Activated CD4-positive, alpha-beta T cell treated with anti-CD3 and anti-CD28 coated beads, Interleukin-2, amount 50 U/mL, for 16 hours (primary cell): ENCODE measurements around the gene FAT3.

Experiments used
- DNase-seq: peaks from one replicate; pipeline ENCODE4 v3.0.0-alpha.2; 2020

Gene FAT3

DNA sequence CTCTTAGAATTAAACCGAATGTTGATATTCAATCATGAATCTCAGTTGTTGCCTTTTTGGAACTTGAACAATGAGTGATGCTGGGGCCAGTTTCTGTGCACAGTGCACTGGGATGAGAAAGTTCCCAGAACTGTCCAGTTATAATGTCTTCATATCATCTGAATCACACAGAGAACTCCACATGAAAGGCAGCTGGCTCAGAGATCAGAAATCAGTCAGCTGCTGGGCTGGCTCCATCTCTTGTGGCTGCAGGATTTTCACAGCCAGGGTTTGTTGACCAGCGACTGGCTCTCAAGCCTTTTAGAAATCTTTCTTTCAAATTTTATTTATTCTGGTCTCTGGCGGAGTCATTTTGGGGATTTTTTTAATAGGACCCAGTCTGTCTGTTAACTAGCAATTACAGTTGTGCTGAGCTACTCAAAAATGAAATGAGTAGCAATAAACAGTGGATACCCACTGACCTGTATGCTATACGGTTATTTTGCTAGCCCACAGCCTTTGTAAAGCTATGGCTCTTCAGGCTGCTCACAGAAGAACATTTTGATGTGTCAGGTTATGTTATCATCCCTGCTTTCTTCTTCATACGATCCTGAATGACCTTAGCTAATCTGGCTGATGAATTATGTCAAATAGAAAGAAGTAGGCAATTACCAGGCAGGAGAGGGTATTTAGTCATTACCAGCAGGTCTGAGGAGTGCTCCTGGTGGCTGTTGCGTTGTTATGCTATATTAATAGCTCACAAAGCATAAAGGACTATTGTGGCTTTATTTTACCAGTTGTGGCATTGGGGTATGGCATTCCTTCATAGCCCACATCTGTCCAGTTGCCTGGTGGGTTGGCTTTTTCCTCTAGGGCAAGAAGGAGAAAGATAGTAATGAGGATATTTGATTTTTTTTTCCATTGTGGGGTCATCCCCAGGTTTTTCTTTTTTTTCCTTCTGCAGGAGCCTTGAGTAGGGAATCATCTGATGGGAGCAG, 3.6 kb downstream of the FAT3 start:
- no peak for DNase-seq

DNA sequence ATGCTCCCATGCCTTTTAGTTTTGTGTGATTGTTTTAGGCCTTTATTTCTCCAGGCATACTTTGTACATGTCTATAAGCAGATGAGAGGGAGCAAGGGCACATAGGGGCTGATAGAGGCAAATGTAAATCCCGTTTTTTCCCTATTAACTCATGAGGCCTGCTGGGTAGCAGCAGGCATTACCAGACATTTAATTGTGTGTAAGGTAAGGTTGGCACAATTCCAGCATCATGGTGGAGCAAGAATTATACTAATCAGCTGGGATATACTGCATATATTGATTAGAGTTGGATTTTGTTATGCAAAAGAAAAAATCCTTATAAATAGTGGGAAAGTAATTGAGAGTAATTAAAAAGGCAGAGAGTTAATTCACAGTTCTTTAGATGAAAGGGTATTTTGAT, 12.2 kb downstream of the FAT3 start:
- DNase-seq: no peak

DNA sequence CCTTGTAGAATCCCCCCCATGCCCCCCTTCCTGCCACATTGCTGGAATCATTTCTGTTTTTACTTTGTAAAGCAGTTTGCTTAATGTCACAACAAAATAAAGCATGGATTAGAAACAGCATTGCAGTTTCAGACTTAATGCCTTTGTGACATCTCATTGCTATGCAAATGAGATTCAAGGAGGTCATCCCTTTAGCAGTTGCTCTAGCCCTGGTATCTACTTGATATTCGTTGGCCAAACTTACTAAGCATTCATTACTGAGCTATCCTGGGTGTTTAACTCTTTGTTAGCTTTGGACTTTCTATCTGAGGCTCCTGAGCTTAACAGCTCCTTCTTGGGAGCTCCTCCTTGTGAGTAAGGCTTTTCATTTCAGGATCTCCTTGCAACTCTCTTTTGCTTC, 16.3 kb downstream of the FAT3 start:
- no peak for DNase-seq

DNA sequence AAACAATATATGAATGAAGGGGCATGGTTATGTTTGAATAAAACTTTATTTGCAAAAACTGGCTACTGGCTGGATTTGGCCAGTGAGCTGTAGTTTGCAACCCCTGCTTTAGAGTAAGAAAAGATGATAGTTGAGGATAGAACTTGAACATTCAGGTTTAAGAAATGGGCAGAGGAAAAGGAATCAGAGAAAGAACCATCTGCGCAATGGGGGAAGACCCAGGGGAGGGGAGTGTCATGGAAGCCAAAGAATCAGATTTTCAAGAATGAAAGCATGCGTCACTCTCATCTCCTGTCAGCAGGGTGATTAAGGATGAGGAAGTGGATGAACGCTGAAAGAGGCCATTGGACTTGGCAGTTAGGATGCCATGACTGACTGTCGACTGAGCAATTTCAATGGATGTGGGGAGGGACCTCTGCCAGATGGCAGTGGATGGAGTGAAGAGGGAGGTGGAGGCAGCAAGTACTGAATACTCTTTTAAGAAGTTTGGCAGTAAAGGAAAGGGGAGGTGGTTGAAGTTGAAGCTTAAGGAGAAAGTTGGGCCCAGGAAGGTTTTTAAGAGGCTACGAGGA, 21.2 kb downstream of the FAT3 start:
- DNase-seq: no peak

DNA sequence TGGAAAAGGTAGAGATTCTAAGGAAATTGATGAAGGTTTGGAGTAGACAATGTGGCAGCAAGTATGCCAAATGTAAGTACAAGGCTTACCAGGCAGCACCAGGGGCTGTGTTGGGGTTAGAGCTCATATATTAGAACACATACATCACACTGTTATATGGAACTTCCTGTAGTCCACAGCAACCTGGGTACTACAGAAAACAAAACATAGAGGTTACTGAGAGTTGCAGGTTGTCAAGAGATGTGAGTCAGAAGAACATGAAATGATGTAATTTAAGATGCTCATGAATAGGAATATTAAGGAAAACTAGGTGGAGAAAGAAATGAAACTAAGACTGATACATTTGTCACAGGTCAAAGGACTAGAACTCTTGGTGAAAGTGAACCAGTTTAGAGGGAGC, 22.0 kb downstream of the FAT3 start:
- no peak for DNase-seq

DNA sequence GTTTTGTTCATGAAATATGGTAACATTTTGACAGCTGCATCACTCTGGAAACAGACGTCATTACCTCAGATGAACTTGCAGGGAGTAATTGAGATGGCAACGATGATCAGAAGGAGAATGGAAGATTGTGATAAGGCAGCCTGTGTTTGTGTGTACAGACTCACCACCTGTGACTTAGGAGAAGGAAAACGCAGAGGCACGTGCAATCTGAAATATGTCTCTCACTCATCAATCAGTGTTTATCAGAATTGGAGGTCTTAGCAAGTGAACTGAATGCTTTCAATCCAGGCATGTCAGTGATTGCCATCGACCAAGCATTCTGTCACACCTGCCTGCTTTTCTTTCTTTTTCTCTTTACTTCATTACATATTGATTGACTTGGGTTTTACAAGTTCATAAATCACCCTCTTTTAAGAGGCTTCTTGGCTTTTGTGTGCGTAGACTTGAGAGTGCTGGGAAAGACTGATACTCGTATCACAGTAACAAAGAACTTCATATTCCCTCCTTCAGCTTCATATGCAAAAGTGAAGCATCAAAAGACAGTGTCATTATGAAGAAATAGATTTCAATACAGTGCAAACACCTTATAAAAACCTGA, 24.6 kb downstream of the FAT3 start:
- DNase-seq: no peak

DNA sequence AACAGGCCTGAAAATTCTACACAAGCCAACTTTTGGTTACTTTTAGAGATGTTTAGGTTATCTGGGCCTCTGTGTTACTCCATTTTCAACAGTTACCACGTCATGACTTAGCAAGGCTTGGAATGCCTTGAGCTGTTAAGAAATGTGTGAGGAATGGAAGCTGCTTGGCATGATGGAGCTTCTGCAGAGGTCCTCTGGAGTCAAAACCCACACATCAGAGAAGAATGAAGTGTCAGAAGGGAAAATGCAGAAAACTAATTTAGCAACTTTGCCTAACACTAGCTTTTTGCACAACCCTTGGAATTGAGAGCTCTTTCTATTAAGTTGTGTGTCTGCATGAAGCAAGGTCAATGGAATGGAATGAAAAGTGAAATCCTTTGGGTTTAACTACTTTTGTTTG, 27.4 kb downstream of the FAT3 start:
- no peak for DNase-seq

DNA sequence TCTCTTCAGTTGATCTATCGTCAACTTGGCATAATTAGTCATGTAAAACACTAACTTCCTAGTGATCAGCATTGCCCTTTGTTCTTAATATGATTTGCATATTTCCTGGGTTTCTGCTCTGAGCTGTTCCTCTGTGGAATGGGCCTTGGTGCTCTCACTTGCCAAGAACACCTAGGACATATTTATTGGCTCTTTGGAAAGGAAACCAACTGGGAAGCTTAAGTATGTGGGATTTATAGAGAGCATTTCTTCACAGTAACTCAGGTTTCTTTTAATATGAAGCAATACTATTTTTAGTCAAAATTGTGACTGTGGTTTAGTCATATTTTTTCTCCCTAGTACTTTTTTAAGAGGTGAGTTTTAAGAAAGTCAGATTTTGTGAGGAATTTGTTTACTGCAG, 28.8 kb downstream of the FAT3 start:
- no peak for DNase-seq

DNA sequence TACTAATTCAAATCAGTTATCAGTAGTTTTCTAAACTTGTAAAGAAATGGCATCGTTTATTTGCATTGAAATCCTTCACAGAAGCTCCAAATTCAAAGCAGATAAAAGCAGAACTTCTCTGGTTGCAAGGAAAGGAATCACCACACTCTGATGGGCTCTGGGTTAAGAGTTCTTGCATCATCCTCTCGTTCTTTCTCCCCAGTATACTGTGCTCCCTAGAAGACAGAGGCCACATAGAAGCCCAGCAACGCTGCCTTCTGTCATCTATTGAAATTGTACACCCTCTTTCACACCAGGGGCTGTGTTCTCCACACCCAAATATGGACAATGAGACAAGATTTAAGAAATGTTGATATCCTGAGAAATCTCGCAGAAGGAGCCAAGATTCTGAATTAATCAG, 29.3 kb downstream of the FAT3 start:
- DNase-seq: no peak

DNA sequence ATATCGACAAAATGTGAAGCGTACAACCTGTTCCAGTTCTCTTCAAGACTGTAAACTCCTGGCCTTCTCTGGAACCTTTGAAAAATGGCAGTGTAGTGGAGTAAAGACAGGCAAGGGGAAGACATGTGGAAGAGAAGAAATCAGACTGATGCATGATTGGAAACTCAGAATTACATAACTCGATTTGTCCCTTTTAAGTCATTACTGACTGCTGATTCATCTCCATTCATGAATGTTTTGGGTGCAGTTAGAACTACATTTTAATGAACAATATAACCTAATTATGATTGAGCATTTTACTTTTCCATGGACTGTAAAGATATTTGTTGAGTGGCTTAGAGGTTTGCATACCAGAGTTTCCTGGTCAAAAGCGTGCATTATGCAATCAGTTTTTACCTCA, 32.9 kb downstream of the FAT3 start:
- no peak for DNase-seq

DNA sequence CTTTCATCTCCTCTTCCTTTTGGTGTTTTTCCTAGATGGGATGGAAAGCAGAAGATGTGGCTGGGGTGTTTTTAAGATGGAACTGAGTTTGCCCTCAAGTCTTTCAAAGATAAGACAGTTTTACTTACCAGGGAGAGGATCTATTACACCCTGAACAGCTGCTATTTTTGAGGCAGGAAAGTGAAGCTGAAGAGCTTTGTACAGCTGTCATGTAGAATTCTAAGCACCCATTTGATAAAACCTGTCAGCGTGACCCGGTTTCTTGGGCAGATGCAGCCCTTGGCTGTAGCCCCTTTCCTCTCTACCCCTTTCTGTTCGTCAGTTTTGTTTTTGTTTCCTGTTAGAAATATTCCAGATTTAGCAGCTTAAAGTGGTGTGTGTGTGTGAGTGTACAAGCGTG, 35.2 kb downstream of the FAT3 start:
- DNase-seq: no peak

DNA sequence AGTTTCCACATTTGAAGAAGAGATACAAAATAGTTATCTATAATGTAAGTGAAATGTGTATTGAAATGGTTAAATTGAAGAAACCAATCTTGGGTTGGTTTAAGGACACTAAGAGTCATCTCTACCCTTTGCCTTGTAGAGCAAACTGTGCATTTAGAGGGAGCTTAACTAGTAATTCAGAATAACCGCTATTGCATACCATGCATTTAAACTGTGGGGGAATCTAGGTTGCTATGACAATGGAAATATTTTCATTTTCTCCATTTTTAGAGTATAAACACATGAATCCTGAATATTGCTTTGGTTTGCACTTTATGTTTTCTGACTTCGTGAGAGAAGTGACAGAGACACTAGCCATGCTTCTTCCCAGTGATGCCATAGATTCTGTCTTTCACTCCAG, 39.7 kb downstream of the FAT3 start:
- DNase-seq: no peak

DNA sequence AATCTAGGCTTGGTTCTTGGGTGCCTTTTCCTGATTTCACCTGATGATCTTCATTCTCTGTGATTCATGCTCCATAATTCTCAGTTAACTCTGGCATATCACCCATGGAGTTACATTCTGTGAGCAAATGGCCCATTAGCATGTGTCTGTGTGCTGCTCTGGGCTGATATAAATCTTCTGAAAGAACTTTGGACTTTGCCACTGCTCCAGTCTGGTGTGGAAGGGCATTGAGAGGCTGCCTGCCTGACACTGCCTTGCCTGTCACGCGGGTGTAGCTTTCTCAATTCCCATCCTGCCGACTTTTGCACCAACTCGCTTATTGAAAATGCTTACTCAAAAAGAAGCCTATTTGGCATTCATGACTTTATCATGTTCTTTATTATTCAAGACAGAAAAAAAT, 42.2 kb downstream of the FAT3 start:
- DNase-seq: no peak

DNA sequence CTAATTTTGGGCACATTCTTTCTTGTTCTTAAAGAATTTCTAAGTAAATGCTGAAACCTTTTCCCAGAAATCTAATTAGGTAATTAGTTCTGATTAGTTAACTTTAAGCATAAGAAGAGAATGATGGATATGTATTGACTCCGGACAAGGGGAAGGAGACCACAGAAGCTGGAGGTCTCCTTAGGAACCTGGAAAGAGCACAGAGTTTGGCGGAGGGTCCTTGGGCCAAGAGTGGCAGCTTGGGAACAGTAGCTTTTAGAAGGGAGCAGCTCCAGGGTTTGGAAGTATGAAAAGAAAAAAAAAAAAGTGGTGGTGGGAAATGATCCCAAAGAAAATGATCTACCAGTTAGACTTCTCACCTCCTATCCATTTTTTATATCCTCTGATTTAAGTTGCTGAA, 42.7 kb downstream of the FAT3 start:
- DNase-seq: no peak

DNA sequence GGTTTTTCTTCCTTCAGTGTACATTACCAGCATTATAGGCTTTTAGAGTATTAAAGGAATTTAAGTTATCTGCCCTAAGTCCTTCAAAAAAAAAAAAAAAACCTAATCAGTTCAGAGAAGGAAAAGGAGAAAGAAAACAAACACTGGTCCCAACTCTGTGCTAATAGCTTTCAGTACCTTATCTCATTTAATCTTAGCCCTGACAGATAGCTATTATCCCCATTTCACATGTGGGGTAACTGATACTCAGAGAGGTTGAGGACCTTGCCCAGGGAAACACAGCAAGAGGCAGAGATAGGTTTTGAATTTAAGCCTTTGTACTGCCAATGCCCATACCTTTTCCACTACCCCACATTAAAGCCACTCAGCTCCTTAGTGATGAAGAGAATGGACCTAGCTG, 43.4 kb downstream of the FAT3 start:
- DNase-seq: no peak

DNA sequence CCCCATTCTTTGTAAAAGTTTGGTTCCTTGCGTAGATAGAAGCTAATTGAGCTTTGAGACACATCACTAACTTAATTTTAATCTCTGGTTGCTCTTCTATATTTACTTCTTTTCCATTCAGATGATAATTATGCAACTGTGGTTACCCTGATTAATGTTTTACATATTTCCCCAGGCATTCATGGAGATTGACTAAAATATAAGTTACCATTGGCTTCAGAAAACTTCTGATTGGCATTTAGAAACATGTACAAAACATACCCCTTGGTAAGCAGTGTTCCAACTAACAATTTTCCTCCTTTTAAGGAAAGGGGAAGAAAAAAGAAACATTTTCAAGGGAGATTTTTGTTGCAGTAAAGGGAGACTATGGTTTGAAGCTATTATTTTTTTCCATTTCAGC, 43.9 kb downstream of the FAT3 start:
- no peak for DNase-seq

DNA sequence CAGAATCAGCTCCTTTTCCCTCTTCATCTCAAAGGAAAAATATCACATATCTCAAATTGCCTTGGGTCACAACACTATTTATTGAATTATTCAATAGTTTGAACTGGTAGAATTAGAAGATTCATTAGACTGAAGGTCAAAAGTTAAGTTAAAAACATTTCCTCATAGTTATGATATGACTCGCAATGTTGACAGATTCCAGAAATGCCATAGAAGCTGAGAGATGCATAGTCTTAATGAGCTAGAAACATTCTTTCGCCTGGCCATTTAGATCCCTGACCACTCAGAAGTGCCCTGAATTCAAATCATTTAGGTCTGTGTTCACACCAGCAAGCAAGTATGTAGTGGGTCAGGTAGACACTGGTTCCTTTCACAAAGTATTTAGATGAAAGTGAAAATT, 44.4 kb downstream of the FAT3 start:
- DNase-seq: no peak

DNA sequence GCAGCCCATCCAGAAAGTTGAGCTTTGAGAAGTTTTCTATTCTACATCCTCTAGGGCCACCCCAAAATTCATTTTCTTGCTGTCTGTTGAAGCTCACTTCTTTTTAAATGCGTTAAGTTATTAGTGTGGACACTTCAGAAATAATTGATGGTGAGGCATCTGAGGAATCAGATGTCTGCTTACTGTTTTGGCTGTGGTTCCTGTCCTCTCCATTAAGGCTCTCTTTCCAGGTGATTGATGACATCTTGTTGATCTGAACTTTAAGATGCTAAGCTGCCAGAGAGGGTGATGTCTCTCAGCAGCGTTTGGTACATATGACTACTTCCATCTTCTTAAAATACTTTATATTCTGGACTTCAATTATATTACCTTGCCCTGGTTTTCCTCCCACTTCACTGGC, 45.2 kb downstream of the FAT3 start:
- DNase-seq: no peak

DNA sequence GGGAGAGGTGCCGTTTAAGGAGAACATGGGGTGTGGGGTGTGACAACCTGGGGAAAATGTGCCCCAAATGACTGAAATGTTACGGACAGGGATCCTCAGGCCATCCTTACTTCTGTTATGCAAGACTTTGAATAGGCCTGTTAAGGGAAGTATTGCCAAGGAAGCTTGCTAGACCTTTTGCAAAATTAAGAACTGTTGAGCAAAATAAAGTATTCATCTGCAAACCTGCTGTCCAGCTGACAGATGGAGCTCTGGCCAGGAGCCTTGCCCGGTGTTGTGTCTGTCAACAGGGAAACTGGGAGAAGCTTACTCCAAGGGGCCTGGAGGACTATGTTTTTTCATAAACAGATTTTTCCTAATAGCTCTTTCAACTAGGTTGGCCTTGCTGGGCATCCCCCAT, 48.0 kb downstream of the FAT3 start:
- no peak for DNase-seq
